Measurements from ENCODE around the gene SLC22A23.

DNA sequence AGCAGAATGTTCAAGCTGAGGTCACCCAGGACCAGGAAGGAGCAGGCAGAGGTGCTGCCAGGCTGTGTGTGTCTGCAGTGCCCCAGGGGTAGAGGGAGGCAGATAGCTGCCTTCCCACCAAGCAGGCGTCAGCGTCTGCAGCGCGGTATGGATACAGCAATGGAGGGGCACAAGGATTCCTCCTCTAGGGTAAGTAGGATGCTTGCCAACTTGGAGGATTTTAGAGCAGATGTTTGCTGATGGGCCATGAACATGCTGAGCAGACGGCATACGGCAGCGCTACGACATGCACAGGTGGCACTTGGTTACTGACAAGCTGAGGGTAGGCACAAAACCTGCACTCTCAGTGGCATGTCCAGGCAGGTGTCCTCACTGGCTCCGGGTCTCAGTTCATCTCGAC, 150.0 kb downstream of the SLC22A23 start:
- TF ChIP-seq BHLHE40 (IDR thresholded peaks at IDR 0.05; ENCODE audit: borderline replicate concordance) (no peak), FOXA1 (IDR thresholded peaks at IDR 0.05) (no peak), SUZ12 (IDR thresholded peaks at IDR 0.05) (no peak), NFRKB (IDR thresholded peaks at IDR 0.05) (no peak), SP1 (IDR thresholded peaks at IDR 0.05) (no peak), TARDBP (IDR thresholded peaks at IDR 0.05) (no peak), ELF4 (IDR thresholded peaks at IDR 0.05) (no peak), FOXM1 (IDR thresholded peaks at IDR 0.05; ENCODE audit: borderline replicate concordance) (no peak), HDGF (IDR thresholded peaks at IDR 0.05; ENCODE audit: borderline replicate concordance) (no peak), ARNT (IDR thresholded peaks at IDR 0.05) (no peak), L3MBTL2 (conservative IDR thresholded peaks at IDR 0.05) (no peak)
- TF ChIP-seq, protein P1, sequence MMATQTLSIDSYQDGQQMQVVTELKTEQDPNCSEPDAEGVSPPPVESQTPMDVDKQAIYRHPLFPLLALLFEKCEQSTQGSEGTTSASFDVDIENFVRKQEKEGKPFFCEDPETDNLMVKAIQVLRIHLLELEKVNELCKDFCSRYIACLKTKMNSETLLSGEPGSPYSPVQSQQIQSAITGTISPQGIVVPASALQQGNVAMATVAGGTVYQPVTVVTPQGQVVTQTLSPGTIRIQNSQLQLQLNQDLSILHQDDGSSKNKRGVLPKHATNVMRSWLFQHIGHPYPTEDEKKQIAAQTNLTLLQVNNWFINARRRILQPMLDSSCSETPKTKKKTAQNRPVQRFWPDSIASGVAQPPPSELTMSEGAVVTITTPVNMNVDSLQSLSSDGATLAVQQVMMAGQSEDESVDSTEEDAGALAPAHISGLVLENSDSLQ (IDR thresholded peaks at IDR 0.05) = no peak

Measured in HEK293T (cell line).